Measurements from ENCODE around the gene TRAF7.

The TRAF7 gene

GRCh38 chr16:2216330-2216729, 60.7 kb downstream of the TRAF7 start:
- DNase-seq (ENCODE audit: low read depth) = no peak

GRCh38 chr16:2223221-2223941, 67.8 kb downstream of the TRAF7 start, which contains the start of gene E4F1:
Gene E4F1 (plus strand): TSS chr16:2223591. CDS start chr16:2223614, 23 bp downstream.
- peak; percentile 100 for DNase-seq (ENCODE audit: low read depth)

- no peak for DNase-seq (ENCODE audit: low read depth)
Measured at GRCh38 chr16:2223942-2224486, 68.4 kb downstream of the TRAF7 start.

- DNase-seq (ENCODE audit: low read depth) = no peak
Measured at GRCh38 chr16:2226245-2226793, 70.7 kb downstream of the TRAF7 start.

- DNase-seq (ENCODE audit: low read depth) = no peak
Measured at GRCh38 chr16:2226918-2227317, 71.3 kb downstream of the TRAF7 start.

All from stimulated activated CD8-positive, alpha-beta memory T cell treated with anti-CD3 and anti-CD28 coated beads, Interleukin-4, amount 100 ng/mL, for 24 hours (primary cell).